ENCODE data around the gene PACRG.

DNA sequence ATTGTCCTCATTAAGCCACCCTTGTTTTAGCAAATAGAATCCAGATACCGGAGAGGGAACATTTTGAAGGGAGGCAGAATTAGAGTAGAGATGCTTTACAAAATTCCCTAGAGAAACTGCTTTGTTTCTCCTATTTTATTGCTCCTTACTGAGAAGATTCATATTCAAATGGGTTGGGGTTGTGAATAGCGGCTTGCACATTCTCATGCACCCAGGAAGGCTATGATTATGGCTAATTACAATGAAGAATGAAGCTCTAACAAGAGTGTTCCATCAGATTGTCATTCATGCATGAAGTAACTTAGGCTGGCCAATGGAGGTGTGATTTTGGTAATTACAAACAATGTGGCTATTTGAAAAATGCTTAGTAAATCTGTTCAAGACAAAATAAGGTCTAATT lies 129.6 kb downstream of the PACRG start:
- TF ChIP-seq ZNF8 (CRISPR knock-in tag; IDR thresholded peaks at IDR 0.05) (no peak), CSDC2 (CRISPR knock-in tag; IDR thresholded peaks at IDR 0.05) (no peak), TOX (CRISPR knock-in tag; IDR thresholded peaks at IDR 0.05; ENCODE audit: borderline replicate concordance) (no peak), ZFP3 (CRISPR knock-in tag; IDR thresholded peaks at IDR 0.05) (no peak), BACH2 (CRISPR knock-in tag; IDR thresholded peaks at IDR 0.05; ENCODE audit: borderline replicate concordance) (no peak), ARNTL (CRISPR knock-in tag; IDR thresholded peaks at IDR 0.05; ENCODE audit: borderline replicate concordance, low read depth) (no peak), PPARA (CRISPR knock-in tag; IDR thresholded peaks at IDR 0.05; ENCODE audit: borderline replicate concordance) (no peak), ZC3H10 (CRISPR knock-in tag; IDR thresholded peaks at IDR 0.05) (no peak)
- TF ChIP-seq, protein P1, sequence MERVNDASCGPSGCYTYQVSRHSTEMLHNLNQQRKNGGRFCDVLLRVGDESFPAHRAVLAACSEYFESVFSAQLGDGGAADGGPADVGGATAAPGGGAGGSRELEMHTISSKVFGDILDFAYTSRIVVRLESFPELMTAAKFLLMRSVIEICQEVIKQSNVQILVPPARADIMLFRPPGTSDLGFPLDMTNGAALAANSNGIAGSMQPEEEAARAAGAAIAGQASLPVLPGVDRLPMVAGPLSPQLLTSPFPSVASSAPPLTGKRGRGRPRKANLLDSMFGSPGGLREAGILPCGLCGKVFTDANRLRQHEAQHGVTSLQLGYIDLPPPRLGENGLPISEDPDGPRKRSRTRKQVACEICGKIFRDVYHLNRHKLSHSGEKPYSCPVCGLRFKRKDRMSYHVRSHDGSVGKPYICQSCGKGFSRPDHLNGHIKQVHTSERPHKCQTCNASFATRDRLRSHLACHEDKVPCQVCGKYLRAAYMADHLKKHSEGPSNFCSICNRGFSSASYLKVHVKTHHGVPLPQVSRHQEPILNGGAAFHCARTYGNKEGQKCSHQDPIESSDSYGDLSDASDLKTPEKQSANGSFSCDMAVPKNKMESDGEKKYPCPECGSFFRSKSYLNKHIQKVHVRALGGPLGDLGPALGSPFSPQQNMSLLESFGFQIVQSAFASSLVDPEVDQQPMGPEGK (CRISPR knock-in tag; IDR thresholded peaks at IDR 0.05; ENCODE audit: borderline replicate concordance), result no peak
